PC-9 (cell line): ENCODE results near the gene TGFBI.

Experiments
- CTCF ChIP-seq: fragments of 200-600 bp; sonication (generic); conservative IDR thresholded peaks from 2 replicates; pipeline ENCODE4 v1.6.1; 2017; ENCODE audit warnings: mixed run types, antibody characterized with exemption, mild to moderate bottlenecking, moderate library complexity
- EZH2 ChIP-seq: fragments of 200-600 bp; sonication (generic); IDR thresholded peaks from 2 replicates; pipeline ENCODE4 v1.8.0; 2017; ENCODE audit warnings: antibody characterized with exemption, low read depth

DNA sequence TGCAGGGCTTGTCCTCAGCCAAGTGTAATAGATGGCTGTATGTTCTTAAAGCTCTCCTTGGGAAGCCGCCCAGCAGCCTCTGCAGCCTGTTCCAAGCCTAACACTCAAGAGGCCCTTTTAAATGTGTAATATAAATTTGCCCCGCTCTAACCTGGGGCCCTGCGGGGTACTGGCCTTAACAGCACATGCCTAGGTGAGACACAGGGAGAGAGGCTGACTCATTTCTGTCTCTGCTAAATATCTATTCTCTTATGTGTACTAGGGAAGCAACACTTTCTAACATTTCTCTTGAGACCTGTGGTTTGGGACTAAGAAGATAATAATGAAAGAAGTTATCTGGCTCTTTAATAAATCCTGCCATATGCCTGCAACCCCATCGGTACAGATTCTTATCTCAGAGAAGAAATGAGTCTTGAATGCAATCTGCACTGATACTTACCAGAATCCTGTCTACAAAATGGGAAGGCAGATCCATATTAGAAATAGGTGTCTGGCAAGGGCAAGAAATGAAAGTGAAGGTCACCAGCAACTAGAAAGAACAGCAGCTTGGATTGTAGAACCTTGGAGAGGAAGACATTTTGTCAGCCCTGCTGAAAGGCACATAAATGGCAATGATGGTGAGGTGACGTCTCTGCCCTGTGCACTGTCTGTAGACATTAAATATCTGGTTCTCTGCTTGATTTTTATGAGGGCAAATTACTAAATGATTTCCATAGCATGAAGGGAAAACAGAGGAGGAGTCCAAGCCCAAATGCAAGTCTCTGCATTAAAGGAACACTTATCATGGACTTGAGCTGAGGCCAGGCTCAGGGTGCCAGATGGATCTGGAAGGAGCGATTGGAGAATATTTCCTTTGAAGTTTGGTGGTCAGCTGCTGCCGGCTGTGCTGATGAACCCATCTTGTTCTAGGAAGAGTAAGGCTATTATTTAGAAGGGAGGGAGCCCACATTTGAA lies 14.5 kb upstream of the TGFBI start:
- TF ChIP-seq CTCF (no peak), EZH2 (no peak)
